H1 (cell line): ENCODE results near the gene TNFRSF18. TPM values are rescaled to one million over a fixed set of nuclear protein-coding genes. Genes with fewer than 3 reads are reported as not detected.
A peak's percentile ranks its signal among the peaks of the same experiment; 100 is the strongest.

Experiments used
- CTCF ChIA-PET: fragments of 300-600 bp; sonication (Branson Sonifier 250); formaldehyde crosslinking; loops from one replicate; lab custom pipeline; 2021; ENCODE audit not compliant: partially characterized antibody; lab: Charles Lee
- POLR2A ChIA-PET: fragments of 300-600 bp; sonication (Branson Sonifier 250); formaldehyde crosslinking; loops from one replicate; lab custom pipeline; 2021; ENCODE audit warnings: inconsistent platforms; ENCODE audit not compliant: partially characterized antibody; lab: Charles Lee
- DNase-seq, 2 experiments: peaks; one replicate each; pipeline versions ENCODE4 v3.0.0 to v3.0.0-alpha.2; 2010 to 2022; ENCODE audit warnings: low spot score in 2 of 2, low read depth in 1 of 2, mixed read lengths in 1 of 2
- FAIRE-seq: peaks from 2 replicates; lab custom pipeline; 2011; peaks lifted over from hg19 to GRCh38; lab: Jason Lieb, UNC
- H2AFZ ChIP-seq: 2 replicates; pipeline ENCODE4 v1.8.1; 2012; ENCODE audit warnings: low read length, inconsistent platforms
- H2AK5ac ChIP-seq: 2 replicates; pipeline ENCODE4 v1.6.1; 2013; ENCODE audit warnings: low read depth, low read length
- H2BK120ac ChIP-seq: replicated peaks from 2 replicates; pipeline ENCODE3; 2013; ENCODE audit warnings: low read depth, low read length, inconsistent platforms
- H2BK12ac ChIP-seq: 2 replicates; pipeline ENCODE4 v1.6.1; 2013; ENCODE audit warnings: low read depth, low read length
- H2BK15ac ChIP-seq: 2 replicates; pipeline ENCODE4 v1.6.1; 2013; ENCODE audit warnings: low read length
- H2BK20ac ChIP-seq: 2 replicates; pipeline ENCODE4 v1.6.1; 2013; ENCODE audit warnings: low read length
- H2BK5ac ChIP-seq: 2 replicates; pipeline ENCODE4 v1.6.1; 2013; ENCODE audit warnings: low read depth, low read length
- H3K14ac ChIP-seq: 2 replicates; pipeline ENCODE4 v1.6.1; 2013; ENCODE audit warnings: inconsistent platforms; ENCODE audit not compliant: insufficient read length
- H3K18ac ChIP-seq: 2 replicates; pipeline ENCODE4 v1.6.1; 2013; ENCODE audit warnings: low read length; ENCODE audit errors: extremely low read depth
- H3K23ac ChIP-seq: 2 replicates; pipeline ENCODE4 v1.6.1; 2013; ENCODE audit warnings: inconsistent platforms; ENCODE audit not compliant: insufficient read length
- H3K23me2 ChIP-seq: 2 replicates; pipeline ENCODE4 v1.6.1; 2013; ENCODE audit warnings: low read depth, low read length
- H3K27ac ChIP-seq: 2 replicates; pipeline ENCODE4 v1.6.1; 2011; ENCODE audit warnings: low read depth, low read length, inconsistent platforms
- H3K27me3 ChIP-seq, 4 experiments: replicated peaks in 1 of 4; 1 replicate in 1 of 4; 2 replicates in 3 of 4; pipeline versions ENCODE4 v1.6.1 to v1.8.1; 2011 to 2013; ENCODE audit warnings: low read length in 3 of 4, mild to moderate bottlenecking in 3 of 4, inconsistent platforms in 2 of 4, mixed read lengths in 2 of 4, moderate library complexity in 1 of 4; ENCODE audit not compliant: control insufficient read depth in 3 of 4, insufficient read depth in 3 of 4; ENCODE audit errors: extremely low read depth in 1 of 4
- H3K36me3 ChIP-seq, 4 experiments: 2 replicates each; pipeline versions ENCODE4 v1.6.1 to v1.8.1; 2011 to 2013; ENCODE audit warnings: mild to moderate bottlenecking in 4 of 4, low read length in 3 of 4, moderate library complexity in 2 of 4, control low read depth in 1 of 4, inconsistent platforms in 1 of 4; ENCODE audit not compliant: insufficient read depth in 4 of 4, control insufficient read depth in 2 of 4
- H3K4ac ChIP-seq: replicated peaks from 2 replicates; pipeline ENCODE3; 2013; ENCODE audit warnings: low read length, low read depth, mixed read lengths, inconsistent platforms; ENCODE audit not compliant: insufficient read length
- H3K4me1 ChIP-seq, 4 experiments: replicated peaks in 1 of 4; 1 replicate in 1 of 4; 2 replicates in 3 of 4; pipeline versions ENCODE4 v1.6.1 to v1.8.1; 2011 to 2013; ENCODE audit warnings: low read length in 3 of 4, inconsistent platforms in 2 of 4, mixed read lengths in 1 of 4; ENCODE audit not compliant: insufficient read depth in 4 of 4, control insufficient read depth in 3 of 4
- H3K4me2 ChIP-seq, 2 experiments: 2 replicates each; pipeline versions ENCODE4 v1.6.1 to v1.8.1; 2011 to 2013; ENCODE audit warnings: low read depth in 2 of 2, low read length in 2 of 2, control low read depth in 1 of 2, inconsistent platforms in 1 of 2, mild to moderate bottlenecking in 1 of 2; ENCODE audit not compliant: insufficient read depth in 1 of 2
- H3K4me3 ChIP-seq, 4 experiments: fragments of 200-600, 300-600 bp in 1 of 4; sonication (generic), shearing (Covaris generic), sonication (Bioruptor Twin) in 1 of 4; 2 replicates each; pipeline versions ENCODE4 v1.5.1 to v1.8.1; 2011 to 2016; ENCODE audit warnings: low read length in 4 of 4, low read depth in 3 of 4, control low read depth in 2 of 4, inconsistent platforms in 2 of 4, mild to moderate bottlenecking in 2 of 4, mixed read lengths in 1 of 4, moderate library complexity in 1 of 4; ENCODE audit not compliant: insufficient read depth in 2 of 4; ENCODE audit errors: extremely low read depth in 1 of 4
- H3K56ac ChIP-seq: replicated peaks from 2 replicates; pipeline ENCODE3; 2013; ENCODE audit warnings: low read depth, mild to moderate bottlenecking, mixed read lengths, low read length, inconsistent platforms; ENCODE audit not compliant: insufficient read length
- H3K79me1 ChIP-seq: 2 replicates; pipeline ENCODE4 v1.6.1; 2013; ENCODE audit warnings: low read depth, low read length, control low read depth
- H3K79me2 ChIP-seq, 2 experiments: 2 replicates each; pipeline versions ENCODE4 v1.6.1 to v1.8.1; 2012 to 2013; ENCODE audit warnings: low read length in 2 of 2, mild to moderate bottlenecking in 2 of 2, inconsistent platforms in 1 of 2; ENCODE audit not compliant: insufficient read depth in 2 of 2, control insufficient read depth in 1 of 2
- H3K9ac ChIP-seq, 4 experiments: replicated peaks in 1 of 4; 1 replicate in 1 of 4; 2 replicates in 3 of 4; pipeline versions ENCODE4 v1.6.1 to v1.8.1; 2011 to 2013; ENCODE audit warnings: low read depth in 3 of 4, low read length in 3 of 4, control low read depth in 2 of 4, mild to moderate bottlenecking in 2 of 4, moderate library complexity in 2 of 4, inconsistent platforms in 1 of 4; ENCODE audit errors: extremely low read depth in 1 of 4
- H3K9me3 ChIP-seq, 2 experiments: 2 replicates each; pipeline versions ENCODE4 v1.6.1 to v1.8.1; 2012 to 2013; ENCODE audit warnings: mild to moderate bottlenecking in 2 of 2, moderate library complexity in 2 of 2, control low read depth in 1 of 2, inconsistent platforms in 1 of 2, low read depth in 1 of 2, low read length in 1 of 2, mixed read lengths in 1 of 2; ENCODE audit not compliant: insufficient read depth in 2 of 2
- H4K20me1 ChIP-seq, 2 experiments: replicated peaks in 1 of 2; 2 replicates each; pipeline versions ENCODE3 to v1.8.1; 2011 to 2013; ENCODE audit warnings: inconsistent platforms in 2 of 2, low read length in 2 of 2, mild to moderate bottlenecking in 1 of 2; ENCODE audit not compliant: insufficient read depth in 2 of 2, control insufficient read depth in 1 of 2
- H4K5ac ChIP-seq: 2 replicates; pipeline ENCODE4 v1.6.1; 2013; ENCODE audit warnings: low read length, low read depth, mixed read lengths, inconsistent platforms; ENCODE audit not compliant: insufficient read length
- H4K8ac ChIP-seq: 2 replicates; pipeline ENCODE4 v1.8.0; 2013; ENCODE audit warnings: mild to moderate bottlenecking, moderate library complexity, low read length, inconsistent platforms; ENCODE audit not compliant: insufficient read depth; ENCODE audit errors: extremely low read depth
- H4K91ac ChIP-seq: replicated peaks from 2 replicates; pipeline ENCODE3; 2013; ENCODE audit warnings: low read length, mixed read lengths, inconsistent platforms; ENCODE audit not compliant: insufficient read length
- ASH2L ChIP-seq: fragments of 200-600, 300-600 bp; sonication (generic); IDR thresholded peaks from one replicate; pipeline ENCODE4 v1.7.1; 2017; ENCODE audit warnings: low read length
- BACH1 ChIP-seq: IDR thresholded peaks from 2 replicates; pipeline ENCODE4 v1.6.1; 2012; ENCODE audit warnings: low read length, improper control_type of control experiment
- BRCA1 ChIP-seq: IDR thresholded peaks from 2 replicates; pipeline ENCODE4 v1.6.1; 2012; ENCODE audit warnings: low read depth, low read length, improper control_type of control experiment
- CHD1 ChIP-seq: IDR thresholded peaks from 2 replicates; pipeline ENCODE4 v1.6.1; 2012; ENCODE audit warnings: low read depth, low read length, improper control_type of control experiment
- POLR2A ChIP-seq, 2 experiments: IDR thresholded peaks; 1 replicate in 1 of 2; 2 replicates in 1 of 2; pipeline ENCODE4 v1.6.1; 2011; ENCODE audit warnings: low read depth in 2 of 2, low read length in 2 of 2, mild to moderate bottlenecking in 2 of 2; ENCODE audit errors: control extremely low read depth in 1 of 2
- RFX5 ChIP-seq: IDR thresholded peaks from 2 replicates; pipeline ENCODE4 v1.6.1; 2011; ENCODE audit warnings: low read depth, low read length, improper control_type of control experiment, borderline replicate concordance
- RNF2 ChIP-seq: fragments of 200-900, 300-1000 bp; sonication (generic); IDR thresholded peaks from 2 replicates; pipeline ENCODE4 v1.7.1; 2016; ENCODE audit warnings: borderline replicate concordance, low read depth, mild to moderate bottlenecking, antibody characterized with exemption, low read length; ENCODE audit not compliant: poor library complexity, severe bottlenecking; ENCODE audit errors: missing control alignments
- SIN3A ChIP-seq, 2 experiments: IDR thresholded peaks in 1 of 2; conservative IDR thresholded peaks in 1 of 2; 2 replicates each; pipeline ENCODE4 v1.6.1; 2011 to 2012; ENCODE audit warnings: low read length in 2 of 2, improper control_type of control experiment in 1 of 2, low read depth in 1 of 2, mild to moderate bottlenecking in 1 of 2
- TBP ChIP-seq: IDR thresholded peaks from 2 replicates; pipeline ENCODE4 v1.6.1; 2011; ENCODE audit warnings: low read depth, low read length, improper control_type of control experiment
- WGBS, 2 experiments: shearing (Covaris generic) in 1 of 2; methylation state at CpG; one replicate each; pipeline versions ENCODE4 v1.1.6 to v1.1.7; 2013 to 2015; ENCODE audit warnings: low lambda C conversion rate in 2 of 2, mixed read lengths in 2 of 2, inconsistent platforms in 1 of 2, low coverage in 1 of 2, missing lambda C conversion rate in 1 of 2; ENCODE audit not compliant: insufficient replicate concordance in 2 of 2, insufficient coverage in 1 of 2, insufficient read length in 1 of 2; ENCODE audit errors: extremely low coverage in 1 of 2, missing lambda C conversion rate in 1 of 2; 5-methylcytosine and 5-hydroxymethylcytosine counted together
- polyA plus RNA-seq, 7 experiments: library from polyadenylated mRNA; depleted of rRNA in 3 of 7; stranded (reverse) in 5 of 7; unstranded in 2 of 7; fragments of >200 nt in 5 of 7; fragments of 200-250 nt in 2 of 7; gene quantifications; 1 replicate in 5 of 7; 2 replicates in 1 of 7; 4 replicates in 1 of 7; pipeline versions ENCODE4 v1.2.1 to v1.2.3, GENCODE V29; 2011 to 2013; ENCODE audit warnings: missing spikeins in 2 of 7, mixed read lengths in 2 of 7
- total RNA-seq: library from RNA; stranded (reverse); fragmentation: NEBNext Ultra II Directional; extraction: Animal tissue kit (Norgen Biotek cat#: 25700); gene quantifications from 2 replicates; pipeline ENCODE4 v1.2.1, GENCODE V29; 2021
- TF ChIP-seq, protein P1 (sequence below): IDR thresholded peaks from 2 replicates; pipeline ENCODE4 v1.6.1; 2011; ENCODE audit warnings: low read depth, mild to moderate bottlenecking, low read length; ENCODE audit not compliant: insufficient read depth
- TF ChIP-seq, protein P2 (sequence below): IDR thresholded peaks from 2 replicates; pipeline ENCODE4 v1.6.1; 2012; ENCODE audit warnings: low read length, inconsistent platforms

TNFRSF18 gene
- total and polyA plus RNA-seq, 2 of the 8 experiments (the other 6 are each of a cell fraction or from before 2014, with no cell fraction given), result 1.5 to 2.5 TPM

DNA sequence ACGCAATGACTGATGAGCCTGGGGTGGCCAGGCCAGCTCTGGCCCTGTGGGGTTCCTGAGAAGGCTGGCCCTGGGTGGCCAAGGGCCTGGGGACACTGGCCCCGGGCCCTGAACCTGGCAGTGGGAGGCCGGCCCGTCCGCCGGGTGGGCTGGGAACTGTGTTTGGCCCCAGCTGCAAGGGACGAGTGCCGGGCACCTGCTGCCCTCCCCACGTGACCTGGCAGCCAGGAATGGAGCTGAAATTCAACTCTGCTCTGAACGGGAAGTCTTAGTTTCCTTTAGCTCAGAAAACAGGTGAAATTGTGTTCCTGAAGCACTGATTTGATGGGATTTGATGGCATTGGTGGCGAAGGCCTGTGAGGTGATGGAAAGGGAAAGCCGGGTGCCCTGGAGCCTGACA, 40.9 kb downstream of the TNFRSF18 start:
- Histone ChIP-seq H3K27me3 (no peaks in the 10 kb centered on the region), H4K91ac (peak overlapping the region; percentile 77), H3K9me3 (no peaks in the 10 kb centered on the region), H2AFZ (no peak overlapping the region), H3K23me2 (peaks cover 8% of the 10 kb centered on the region; the same call in 1 of the 2 replicates), H3K9ac (no peak overlapping the region; a peak in 1 of 7 replicates), H2BK120ac (no peak overlapping the region), H2BK12ac (peak overlapping the region; percentile 90), H2BK15ac (peak overlapping the region; percentile 1; the same call in 1 of the 2 replicates), H3K23ac (no peak overlapping the region), H4K5ac (no peak overlapping the region), H3K56ac (no peak overlapping the region), H4K20me1 (no peaks in the 10 kb centered on the region), H3K4ac (peak overlapping the region; percentile 99), H3K27ac (no peak overlapping the region), H3K79me2 (no peaks in the 10 kb centered on the region; a peak in 2 of 4 replicates), H4K8ac (peak overlapping the region; percentile 72; the same call in 1 of the 2 replicates), H3K36me3 (no peaks in the 10 kb centered on the region), H2BK20ac (no peak overlapping the region), H2AK5ac (0 out of 2 replicates have a peak overlapping the region, but pooled peaks have one; percentile 6), H3K79me1 (no peaks in the 10 kb centered on the region; the same call in 1 of the 2 replicates), H3K14ac (no peak overlapping the region), H3K18ac (peak overlapping the region; percentile 62; the same call in 1 of the 2 replicates), H3K4me3 (no peak overlapping the region), H3K4me2 (no peak overlapping the region), H3K4me1 (peaks cover 0 to 40% (median 21%) of the 10 kb centered on the region in 4 experiments; a peak in 6 of 7 replicates), H2BK5ac (peak overlapping the region; percentile 78; the same call in 1 of the 2 replicates)
- ChIA-PET POLR2A (interaction anchor here (0.6 to 3.8 kb wide), 5 partner anchors 9 to 72 kb away, joined by 3 to 15 read pairs (median 3); partner anchors contain the start of gene TTLL10), CTCF (interaction anchor here (0.8 to 1.7 kb wide), 9 partner anchors 9 to 137 kb away, joined by 3 to 8 read pairs (median 3); no protein-coding TSS in a partner anchor)
- DNase-seq, result no peak
- WGBS, 2 experiments, result 79% methylated on average over 11 of the region's 12 CpGs; no CpG with 5 or more reads in 1 of the 2 experiments
- FAIRE-seq, result no peak
- TF ChIP-seq, protein P1, sequence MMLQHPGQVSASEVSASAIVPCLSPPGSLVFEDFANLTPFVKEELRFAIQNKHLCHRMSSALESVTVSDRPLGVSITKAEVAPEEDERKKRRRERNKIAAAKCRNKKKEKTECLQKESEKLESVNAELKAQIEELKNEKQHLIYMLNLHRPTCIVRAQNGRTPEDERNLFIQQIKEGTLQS, result no peak
- TF ChIP-seq TBP (no peak), ASH2L (no peak), BRCA1 (no peak), SIN3A (conservative IDR thresholded peaks at IDR 0.05 in 1 of 2, IDR thresholded peaks at IDR 0.05 in 1 of 2; ENCODE audit: low read depth in 1 of 2, low read length in 2 of 2) (no peak), CHD1 (no peak), BACH1 (no peak), RFX5 (no peak), RNF2 (no peak), POLR2A (IDR thresholded peaks at IDR 0.05; ENCODE audit: control extremely low read depth in 1 of 2, low read depth in 2 of 2, low read length in 2 of 2) (no peak)
- TF ChIP-seq, protein P2, sequence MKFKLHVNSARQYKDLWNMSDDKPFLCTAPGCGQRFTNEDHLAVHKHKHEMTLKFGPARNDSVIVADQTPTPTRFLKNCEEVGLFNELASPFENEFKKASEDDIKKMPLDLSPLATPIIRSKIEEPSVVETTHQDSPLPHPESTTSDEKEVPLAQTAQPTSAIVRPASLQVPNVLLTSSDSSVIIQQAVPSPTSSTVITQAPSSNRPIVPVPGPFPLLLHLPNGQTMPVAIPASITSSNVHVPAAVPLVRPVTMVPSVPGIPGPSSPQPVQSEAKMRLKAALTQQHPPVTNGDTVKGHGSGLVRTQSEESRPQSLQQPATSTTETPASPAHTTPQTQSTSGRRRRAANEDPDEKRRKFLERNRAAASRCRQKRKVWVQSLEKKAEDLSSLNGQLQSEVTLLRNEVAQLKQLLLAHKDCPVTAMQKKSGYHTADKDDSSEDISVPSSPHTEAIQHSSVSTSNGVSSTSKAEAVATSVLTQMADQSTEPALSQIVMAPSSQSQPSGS, result no peak
